ENCODE data around the gene BEST2. TPM values are rescaled to one million over a fixed set of nuclear protein-coding genes. Genes with fewer than 3 reads are reported as not detected.
"Not testable (repeated sequence)": the region's sequence is repeated elsewhere in the genome, so short reads cannot be mapped to it uniquely, and the experiment has no call there.

Gene BEST2
- 0.09 TPM for polyA plus RNA-seq (ENCODE audit: insufficient read length)

GRCh38 chr19:12751635-12752034 is at the start of gene BEST2:
Gene BEST2, plus strand, starts transcription at chr19:12751791. Its CDS starts 802 bp downstream, at chr19:12752593.
- DNase-seq: no peak

- DNase-seq: peak; percentile 40
Observed at GRCh38 chr19:12703046-12703445, 48.5 kb upstream of the BEST2 start.

- no peak for DNase-seq
Observed at GRCh38 chr19:12705169-12705568, 46.4 kb upstream of the BEST2 start.

- no peak for DNase-seq
Observed at GRCh38 chr19:12705654-12706331, 45.8 kb upstream of the BEST2 start.

GRCh38 chr19:12706332-12706718 is 45.3 kb upstream of the BEST2 start:
- DNase-seq: no peak

- no peak for DNase-seq
Observed at GRCh38 chr19:12708641-12709040, 43.0 kb upstream of the BEST2 start.

- DNase-seq: no peak
Observed at GRCh38 chr19:12711187-12711586, 40.4 kb upstream of the BEST2 start.

- DNase-seq: not testable (repeated sequence)
Observed at GRCh38 chr19:12712077-12712476, 39.5 kb upstream of the BEST2 start.

GRCh38 chr19:12713304-12713703 is 38.3 kb upstream of the BEST2 start:
- not testable (repeated sequence) for DNase-seq

- no peak for DNase-seq
Observed at GRCh38 chr19:12715102-12715501, 36.5 kb upstream of the BEST2 start.

GRCh38 chr19:12715929-12716328 is 35.7 kb upstream of the BEST2 start:
- DNase-seq: no peak

- DNase-seq: no peak
Observed at GRCh38 chr19:12720296-12720695, 31.3 kb upstream of the BEST2 start.

GRCh38 chr19:12720851-12721655 is 30.5 kb upstream of the BEST2 start:
- no peak for DNase-seq

GRCh38 chr19:12721656-12722565 is 29.7 kb upstream of the BEST2 start:
- DNase-seq: peak; percentile 80

GRCh38 chr19:12722566-12723380 is 28.8 kb upstream of the BEST2 start:
- DNase-seq: peak; percentile 98

- DNase-seq: no peak
Observed at GRCh38 chr19:12723381-12723640, 28.3 kb upstream of the BEST2 start.

GRCh38 chr19:12723641-12724426 is 27.8 kb upstream of the BEST2 start, which contains the start of gene TNPO2:
Gene TNPO2, minus strand, starts transcription at chr19:12723932. Its CDS starts 2,955 bp downstream, at chr19:12720977.
- peak; percentile 45 for DNase-seq

- DNase-seq: not testable (repeated sequence)
Observed at GRCh38 chr19:12725612-12726011, 26.0 kb upstream of the BEST2 start.

- DNase-seq: no peak
Observed at GRCh38 chr19:12726988-12727316, 24.6 kb upstream of the BEST2 start.

- DNase-seq: no peak
Observed at GRCh38 chr19:12727745-12728433, 23.7 kb upstream of the BEST2 start.

GRCh38 chr19:12730064-12730463 is 21.5 kb upstream of the BEST2 start:
- DNase-seq: no peak

All from hindlimb muscle (tissue), 1 donor.